Measurements from ENCODE around the gene GADL1.
A peak's percentile ranks its signal among the peaks of the same experiment; 100 is the strongest.

GADL1 gene

GRCh38 chr3:30751610-30752299 is 142.7 kb downstream of the GADL1 start:
- ATAC-seq (ENCODE audit: low read depth) (peak; percentile 53), DNase-seq (ENCODE audit: low spot score in 2 of 2) (peak in 1 of 2 donors; percentile 9)
- Mint-ChIP-seq H3K36me3 (no peaks in the 10 kb centered on the region), H3K4me1 (peaks cover 6% of the 10 kb centered on the region), H3K9me3 (no peaks in the 10 kb centered on the region), H3K27me3 (peaks cover 2% of the 10 kb centered on the region), H3K27ac (no peak overlapping the region), H3K4me3 (no peak overlapping the region)

- no peak overlapping the region for H3K27ac Mint-ChIP-seq
- H3K9me3 Mint-ChIP-seq: no peaks in the 10 kb centered on the region
- H3K27me3 Mint-ChIP-seq: peaks cover 2% of the 10 kb centered on the region
- DNase-seq (ENCODE audit: low spot score in 2 of 2) (no peak), ATAC-seq (ENCODE audit: low read depth) (no peak)
- no peaks in the 10 kb centered on the region for H3K36me3 Mint-ChIP-seq
- no peak overlapping the region for H3K4me3 Mint-ChIP-seq
- H3K4me1 Mint-ChIP-seq: peaks cover 6% of the 10 kb centered on the region
Measured at GRCh38 chr3:30750967-30751366, 143.5 kb downstream of the GADL1 start.

DNA sequence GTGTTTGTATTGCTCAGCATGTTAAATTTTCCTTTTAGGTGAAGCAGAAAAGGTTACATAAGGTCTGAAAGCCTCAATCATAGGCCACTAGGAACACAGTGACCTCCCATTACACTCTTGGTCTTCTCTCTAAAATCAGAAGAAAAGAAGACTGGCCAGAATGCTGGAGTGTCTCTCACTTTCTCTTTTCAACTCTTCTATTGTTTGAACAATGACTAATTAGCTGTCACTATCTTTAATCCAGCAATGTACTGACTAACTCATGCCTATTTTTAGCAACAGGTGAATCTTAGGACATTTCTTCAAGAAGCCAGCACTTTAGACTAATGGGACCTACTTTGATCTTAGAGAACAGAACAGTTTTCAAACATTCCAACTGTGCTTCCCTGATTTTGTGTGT is 145.2 kb downstream of the GADL1 start:
- no peaks in the 10 kb centered on the region for H3K9me3 Mint-ChIP-seq
- ATAC-seq (ENCODE audit: low read depth): no peak
- H3K36me3 Mint-ChIP-seq: no peaks in the 10 kb centered on the region
- no peak for DNase-seq (ENCODE audit: low spot score in 2 of 2)
- no peak overlapping the region for H3K27ac Mint-ChIP-seq
- peaks cover 6% of the 10 kb centered on the region for H3K4me1 Mint-ChIP-seq
- H3K27me3 Mint-ChIP-seq: peaks cover 2% of the 10 kb centered on the region
- no peak overlapping the region for H3K4me3 Mint-ChIP-seq

DNA sequence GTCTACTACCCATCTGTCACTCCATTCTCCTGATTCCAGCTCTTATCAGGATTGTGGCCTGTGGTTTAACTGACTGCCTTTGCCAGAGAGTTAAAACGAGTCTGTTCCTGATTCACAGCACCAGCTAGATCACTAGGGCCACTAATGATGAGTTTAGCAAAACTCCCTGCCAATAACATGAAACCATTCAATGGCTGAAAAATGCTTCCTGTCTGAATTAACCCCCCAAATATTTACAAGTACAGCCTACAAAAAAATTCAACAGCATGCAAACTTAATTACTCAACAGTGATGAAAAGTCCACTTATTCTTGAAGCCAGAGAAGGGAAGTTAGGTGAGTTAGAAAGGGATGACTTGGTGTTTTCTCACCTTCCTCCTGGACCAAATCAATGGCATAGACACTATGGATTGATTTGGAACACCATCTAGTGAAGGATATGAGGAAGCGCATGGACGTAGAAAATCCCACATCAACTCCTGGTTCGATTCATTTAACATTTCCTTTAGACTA is 146.6 kb downstream of the GADL1 start:
- H3K4me3 Mint-ChIP-seq: no peak overlapping the region
- H3K27me3 Mint-ChIP-seq: peaks cover 3% of the 10 kb centered on the region
- no peak overlapping the region for H3K27ac Mint-ChIP-seq
- peaks cover 6% of the 10 kb centered on the region for H3K4me1 Mint-ChIP-seq
- no peaks in the 10 kb centered on the region for H3K36me3 Mint-ChIP-seq
- H3K9me3 Mint-ChIP-seq: no peaks in the 10 kb centered on the region
- ATAC-seq (ENCODE audit: low read depth) (no peak), DNase-seq (ENCODE audit: low spot score in 2 of 2) (no peak)

DNA sequence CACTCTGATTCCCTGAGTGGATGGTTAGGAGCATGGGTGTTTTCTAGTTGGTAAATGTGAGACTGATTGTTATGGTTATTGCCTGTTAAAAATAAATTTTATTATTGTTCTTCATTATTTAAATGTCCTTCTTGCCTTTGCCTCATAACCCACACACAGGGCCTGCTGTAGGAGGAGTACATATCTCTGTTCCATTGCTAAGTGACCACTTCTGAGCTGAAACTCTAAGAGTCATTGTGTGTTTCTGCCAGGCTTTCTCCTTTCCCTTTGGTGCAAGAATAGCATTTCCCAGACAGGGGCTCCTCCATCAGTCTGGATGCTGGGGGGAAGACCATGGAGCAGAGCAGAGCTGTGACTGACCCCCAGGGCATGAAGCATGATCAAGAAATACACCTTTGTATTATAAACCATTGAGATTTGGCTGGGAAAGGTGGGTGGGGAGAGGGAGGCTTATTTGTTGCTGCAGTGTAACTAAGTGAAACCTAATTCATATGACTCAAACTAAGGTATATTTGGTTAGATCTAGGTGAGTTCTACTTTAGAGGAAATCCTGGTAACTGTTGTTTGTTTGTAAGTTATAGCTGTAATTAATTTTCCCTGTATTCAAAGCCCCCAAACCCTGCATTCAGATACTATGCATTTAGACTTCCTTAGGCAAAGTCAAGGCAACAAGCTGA is 150.7 kb downstream of the GADL1 start:
- ATAC-seq (ENCODE audit: low read depth) (no peak), DNase-seq (ENCODE audit: low spot score in 2 of 2) (no peak)
- H3K27ac Mint-ChIP-seq: no peak overlapping the region
- H3K4me3 Mint-ChIP-seq: no peak overlapping the region
- no peaks in the 10 kb centered on the region for H3K36me3 Mint-ChIP-seq
- H3K4me1 Mint-ChIP-seq: no peaks in the 10 kb centered on the region
- H3K9me3 Mint-ChIP-seq: no peaks in the 10 kb centered on the region
- H3K27me3 Mint-ChIP-seq: peaks cover 2% of the 10 kb centered on the region

- no peak for ATAC-seq (ENCODE audit: low read depth)
Measured at GRCh38 chr3:30742796-30743619, 151.5 kb downstream of the GADL1 start.

GRCh38 chr3:30741889-30742288 is 152.6 kb downstream of the GADL1 start:
- peaks cover 2% of the 10 kb centered on the region for H3K27me3 Mint-ChIP-seq
- H3K4me3 Mint-ChIP-seq: no peak overlapping the region
- H3K9me3 Mint-ChIP-seq: no peaks in the 10 kb centered on the region
- no peak for DNase-seq (ENCODE audit: low spot score in 2 of 2)
- H3K27ac Mint-ChIP-seq: no peak overlapping the region
- H3K4me1 Mint-ChIP-seq: no peaks in the 10 kb centered on the region
- H3K36me3 Mint-ChIP-seq: no peaks in the 10 kb centered on the region
- ATAC-seq (ENCODE audit: low read depth): no peak

More at GRCh38 chr3:30742796-30743619, 151.5 kb downstream of the GADL1 start:
- H3K4me1 Mint-ChIP-seq: no peaks in the 10 kb centered on the region
- peaks cover 2% of the 10 kb centered on the region for H3K27me3 Mint-ChIP-seq
- H3K4me3 Mint-ChIP-seq: no peak overlapping the region
- no peak for DNase-seq (ENCODE audit: low spot score in 2 of 2)
- H3K36me3 Mint-ChIP-seq: no peaks in the 10 kb centered on the region
- no peaks in the 10 kb centered on the region for H3K9me3 Mint-ChIP-seq
- H3K27ac Mint-ChIP-seq: no peak overlapping the region

DNA sequence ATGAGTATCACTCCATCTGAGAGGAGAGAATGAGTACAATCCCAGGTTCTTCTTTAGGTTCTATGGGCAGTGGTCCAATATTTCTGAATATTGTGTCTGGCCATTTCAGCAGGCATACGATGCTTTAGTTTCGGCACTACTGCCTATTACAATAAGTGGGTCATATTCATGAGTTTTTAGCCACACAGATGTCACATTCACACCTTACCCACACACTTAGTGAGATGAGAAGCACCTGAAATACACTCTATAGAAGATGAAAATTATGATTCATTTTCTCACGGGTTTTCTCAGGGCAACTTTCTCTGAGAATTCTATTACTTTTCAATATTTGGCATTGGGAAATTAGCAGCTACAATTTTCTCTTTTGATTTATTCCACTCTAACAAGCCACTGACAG is 155.9 kb downstream of the GADL1 start:
- H3K27ac Mint-ChIP-seq: no peak overlapping the region
- H3K9me3 Mint-ChIP-seq: peaks cover 2% of the 10 kb centered on the region
- H3K27me3 Mint-ChIP-seq: peaks cover 6% of the 10 kb centered on the region
- peaks cover under 1% of the 10 kb centered on the region for H3K4me1 Mint-ChIP-seq
- no peaks in the 10 kb centered on the region for H3K36me3 Mint-ChIP-seq
- H3K4me3 Mint-ChIP-seq: no peak overlapping the region
- DNase-seq (ENCODE audit: low spot score in 2 of 2) (no peak), ATAC-seq (ENCODE audit: low read depth) (no peak)

DNA sequence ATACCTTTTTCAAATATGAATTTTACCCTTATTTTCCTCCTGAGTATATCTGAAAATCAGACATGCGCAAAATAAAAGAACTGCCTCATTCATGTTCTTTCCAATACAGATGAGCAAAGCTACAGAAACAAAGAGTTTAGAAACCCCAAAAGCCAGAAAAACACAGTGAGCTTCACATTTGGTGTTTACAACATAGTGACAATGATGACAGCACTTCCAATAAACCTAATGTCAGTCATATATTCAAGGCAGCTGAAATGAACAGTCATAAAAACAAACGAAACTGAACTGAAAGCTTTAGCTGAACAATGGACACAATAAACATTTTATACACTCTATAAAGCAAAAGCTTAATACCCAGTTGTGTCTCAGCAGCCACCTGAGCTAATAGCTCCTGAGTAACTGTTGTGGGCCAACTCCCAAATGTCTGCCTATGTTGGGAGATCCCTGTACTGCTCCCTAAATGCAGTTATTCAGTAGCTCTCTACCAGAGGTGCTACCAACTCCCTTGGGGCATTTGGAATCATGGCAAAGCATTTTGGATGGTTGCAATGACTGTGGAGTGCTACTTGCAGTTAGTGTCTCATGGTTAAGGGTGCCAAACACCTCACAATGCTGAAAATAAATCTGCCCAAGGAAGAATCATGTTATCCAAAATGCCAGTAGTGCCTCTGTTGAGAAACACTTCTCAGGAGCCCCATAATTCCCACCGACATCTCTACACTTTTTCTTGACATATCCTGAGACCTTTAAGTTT is 156.5 kb downstream of the GADL1 start:
- Mint-ChIP-seq H3K9me3 (peaks cover 2% of the 10 kb centered on the region), H3K27me3 (peaks cover 7% of the 10 kb centered on the region), H3K4me1 (peaks cover 2% of the 10 kb centered on the region), H3K36me3 (no peaks in the 10 kb centered on the region), H3K27ac (no peak overlapping the region), H3K4me3 (no peak overlapping the region)
- ATAC-seq (ENCODE audit: low read depth) (no peak), DNase-seq (ENCODE audit: low spot score in 2 of 2) (no peak)

DNA sequence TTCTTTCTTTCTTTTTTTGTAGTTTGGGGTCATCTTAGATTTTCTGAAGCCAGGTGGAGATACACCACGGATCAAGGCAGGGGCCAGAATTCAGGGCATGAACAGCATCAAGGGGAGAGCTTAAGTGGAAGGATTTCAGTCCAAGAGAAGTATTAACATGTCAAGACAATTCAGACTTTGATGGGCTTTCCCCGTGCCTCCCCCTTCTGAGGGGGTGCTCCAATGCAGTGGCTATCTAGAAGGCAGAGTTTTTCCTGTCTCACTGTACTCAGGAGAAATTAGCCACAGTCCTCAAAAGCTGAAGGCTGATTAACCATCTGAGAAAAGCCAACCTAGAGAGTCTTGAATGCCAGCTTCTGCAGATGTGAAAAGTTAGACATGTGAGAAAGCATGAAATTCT is 160.8 kb downstream of the GADL1 start:
- H3K4me1 Mint-ChIP-seq: peaks cover 5% of the 10 kb centered on the region
- ATAC-seq (ENCODE audit: low read depth) (no peak), DNase-seq (ENCODE audit: low spot score in 2 of 2) (no peak)
- no peaks in the 10 kb centered on the region for H3K36me3 Mint-ChIP-seq
- peaks cover 2% of the 10 kb centered on the region for H3K9me3 Mint-ChIP-seq
- H3K27ac Mint-ChIP-seq: no peak overlapping the region
- no peak overlapping the region for H3K4me3 Mint-ChIP-seq
- H3K27me3 Mint-ChIP-seq: peaks cover 7% of the 10 kb centered on the region

- ATAC-seq (ENCODE audit: low read depth): no peak
Measured at GRCh38 chr3:30733209-30733608, 161.3 kb downstream of the GADL1 start.

DNA sequence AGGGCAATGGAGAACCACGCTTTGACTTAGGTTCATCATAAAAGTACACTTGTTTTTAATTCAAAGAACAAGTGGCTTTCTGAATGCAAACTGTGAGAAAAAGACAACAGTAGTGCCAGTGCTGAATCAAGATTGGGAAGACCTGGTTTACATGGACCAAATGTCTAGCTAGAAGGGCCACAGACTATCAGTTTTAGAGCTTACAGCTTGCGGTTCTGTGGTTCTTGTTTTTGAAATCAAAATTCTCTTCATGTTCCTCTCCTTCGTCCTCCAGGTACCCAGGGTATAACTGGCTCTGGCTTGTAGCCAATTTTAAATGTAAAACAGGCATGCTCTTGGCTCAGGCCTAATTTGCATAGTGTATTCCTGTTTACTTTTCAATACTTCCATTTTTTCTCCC is 163.5 kb downstream of the GADL1 start:
- H3K4me1 Mint-ChIP-seq: peaks cover 5% of the 10 kb centered on the region

More at GRCh38 chr3:30733209-30733608, 161.3 kb downstream of the GADL1 start:
- Mint-ChIP-seq H3K9me3 (peaks cover 2% of the 10 kb centered on the region), H3K4me3 (no peak overlapping the region), H3K36me3 (no peaks in the 10 kb centered on the region), H3K4me1 (peaks cover 5% of the 10 kb centered on the region), H3K27me3 (peaks cover 7% of the 10 kb centered on the region), H3K27ac (no peak overlapping the region)
- no peak for DNase-seq (ENCODE audit: low spot score in 2 of 2)

DNA sequence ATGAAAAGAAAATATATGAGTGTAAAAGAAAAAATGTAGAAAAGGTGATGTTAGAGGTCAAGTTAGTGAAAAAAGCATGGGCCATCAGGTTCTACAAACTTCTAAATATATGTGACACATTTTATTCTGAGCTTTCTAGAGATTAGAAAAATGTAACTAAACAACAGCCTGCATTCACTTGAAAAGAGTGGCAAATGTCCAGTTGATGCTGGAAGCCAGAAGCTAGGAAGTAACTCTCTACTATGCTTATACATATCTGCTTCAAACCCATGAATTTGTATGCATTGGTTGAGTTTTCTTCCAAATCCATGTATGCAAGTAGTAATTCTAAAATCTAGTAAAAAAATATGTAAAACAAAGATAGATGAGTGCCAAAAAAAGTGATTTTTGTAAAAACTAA is 164.5 kb downstream of the GADL1 start:
- no peaks in the 10 kb centered on the region for H3K36me3 Mint-ChIP-seq
- no peak for ATAC-seq (ENCODE audit: low read depth)
- no peak overlapping the region for H3K4me3 Mint-ChIP-seq
- peaks cover 5% of the 10 kb centered on the region for H3K4me1 Mint-ChIP-seq
- peaks cover 3% of the 10 kb centered on the region for H3K27me3 Mint-ChIP-seq
- H3K27ac Mint-ChIP-seq: no peak overlapping the region
- no peak for DNase-seq (ENCODE audit: low spot score in 2 of 2)
- no peaks in the 10 kb centered on the region for H3K9me3 Mint-ChIP-seq

More for the DNA sequence above, 163.5 kb downstream of the GADL1 start:
- peaks cover 7% of the 10 kb centered on the region for H3K27me3 Mint-ChIP-seq
- DNase-seq (ENCODE audit: low spot score in 2 of 2) (no peak), ATAC-seq (ENCODE audit: low read depth) (no peak)
- peaks cover 2% of the 10 kb centered on the region for H3K9me3 Mint-ChIP-seq
- H3K4me3 Mint-ChIP-seq: no peak overlapping the region
- H3K27ac Mint-ChIP-seq: no peak overlapping the region
- no peaks in the 10 kb centered on the region for H3K36me3 Mint-ChIP-seq

Data from memory B cell (primary cell).